ENCODE measurements around the gene AMFR.

AMFR gene

GRCh38 chr16:56350491-56351405 lies 74.6 kb downstream of the AMFR start:
- H3K27ac ChIP-seq (ENCODE audit: low read depth, low read length), result no peak overlapping the region
- no peaks in the 10 kb centered on the region for H3K36me3 ChIP-seq (ENCODE audit: insufficient read depth, low read length)
- H3K9me3 ChIP-seq (ENCODE audit: low read length), result no peaks in the 10 kb centered on the region
- H3K27me3 ChIP-seq (ENCODE audit: control insufficient read depth in 1 of 2, insufficient read depth in 2 of 2, low read length in 2 of 2), result no peaks in the 10 kb centered on the region
- H3K4me1 ChIP-seq (ENCODE audit: insufficient read depth, low read length), result peaks cover 1% of the 10 kb centered on the region
- no peak overlapping the region for H3K4me3 ChIP-seq (ENCODE audit: low read depth in 1 of 2, low read length in 2 of 2)
- no peak overlapping the region for H3K9ac ChIP-seq (ENCODE audit: low read length)

- H3K27me3 ChIP-seq (ENCODE audit: control insufficient read depth in 1 of 2, insufficient read depth in 2 of 2, low read length in 2 of 2), result no peaks in the 10 kb centered on the region
- no peaks in the 10 kb centered on the region for H3K36me3 ChIP-seq (ENCODE audit: insufficient read depth, low read length)
- no peak overlapping the region for H3K27ac ChIP-seq (ENCODE audit: low read depth, low read length)
- no peaks in the 10 kb centered on the region for H3K4me1 ChIP-seq (ENCODE audit: insufficient read depth, low read length)
- no peaks in the 10 kb centered on the region for H3K9me3 ChIP-seq (ENCODE audit: low read length)
- no peak overlapping the region for H3K4me3 ChIP-seq (ENCODE audit: low read depth in 1 of 2, low read length in 2 of 2)
- no peak overlapping the region for H3K9ac ChIP-seq (ENCODE audit: low read length)
Measured at GRCh38 chr16:56349711-56350161, 75.6 kb downstream of the AMFR start.

- Histone ChIP-seq H3K4me3 (ENCODE audit: low read depth in 1 of 2, low read length in 2 of 2) (no peak overlapping the region), H3K27ac (ENCODE audit: low read depth, low read length) (no peak overlapping the region), H3K27me3 (ENCODE audit: control insufficient read depth in 1 of 2, insufficient read depth in 2 of 2, low read length in 2 of 2) (no peaks in the 10 kb centered on the region), H3K9me3 (ENCODE audit: low read length) (no peaks in the 10 kb centered on the region), H3K9ac (ENCODE audit: low read length) (no peak overlapping the region), H3K36me3 (ENCODE audit: insufficient read depth, low read length) (peaks cover 7% of the 10 kb centered on the region), H3K4me1 (ENCODE audit: insufficient read depth, low read length) (no peaks in the 10 kb centered on the region)
Measured at GRCh38 chr16:56349086-56349415, 76.3 kb downstream of the AMFR start.

- Histone ChIP-seq H3K9ac (ENCODE audit: low read length) (no peak overlapping the region), H3K27me3 (ENCODE audit: control insufficient read depth in 1 of 2, insufficient read depth in 2 of 2, low read length in 2 of 2) (no peaks in the 10 kb centered on the region), H3K9me3 (ENCODE audit: low read length) (no peaks in the 10 kb centered on the region), H3K4me1 (ENCODE audit: insufficient read depth, low read length) (no peaks in the 10 kb centered on the region), H3K4me3 (ENCODE audit: low read depth in 1 of 2, low read length in 2 of 2) (no peak overlapping the region), H3K36me3 (ENCODE audit: insufficient read depth, low read length) (peaks cover 13% of the 10 kb centered on the region), H3K27ac (ENCODE audit: low read depth, low read length) (no peak overlapping the region)
Measured at GRCh38 chr16:56348168-56349085, 76.9 kb downstream of the AMFR start.

- Histone ChIP-seq H3K9me3 (ENCODE audit: low read length) (no peaks in the 10 kb centered on the region), H3K4me3 (ENCODE audit: low read depth in 1 of 2, low read length in 2 of 2) (no peak overlapping the region), H3K27me3 (ENCODE audit: control insufficient read depth in 1 of 2, insufficient read depth in 2 of 2, low read length in 2 of 2) (no peaks in the 10 kb centered on the region), H3K9ac (ENCODE audit: low read length) (no peak overlapping the region), H3K36me3 (ENCODE audit: insufficient read depth, low read length) (peaks cover 14% of the 10 kb centered on the region), H3K27ac (ENCODE audit: low read depth, low read length) (no peak overlapping the region), H3K4me1 (ENCODE audit: insufficient read depth, low read length) (no peaks in the 10 kb centered on the region)
Measured at GRCh38 chr16:56347670-56348069, 77.7 kb downstream of the AMFR start.

- H3K9ac ChIP-seq (ENCODE audit: low read length), result no peak overlapping the region
- no peaks in the 10 kb centered on the region for H3K4me1 ChIP-seq (ENCODE audit: insufficient read depth, low read length)
- no peak overlapping the region for H3K4me3 ChIP-seq (ENCODE audit: low read depth in 1 of 2, low read length in 2 of 2)
- no peaks in the 10 kb centered on the region for H3K27me3 ChIP-seq (ENCODE audit: control insufficient read depth in 1 of 2, insufficient read depth in 2 of 2, low read length in 2 of 2)
- no peak overlapping the region for H3K27ac ChIP-seq (ENCODE audit: low read depth, low read length)
- H3K36me3 ChIP-seq (ENCODE audit: insufficient read depth, low read length), result peaks cover 19% of the 10 kb centered on the region
- no peaks in the 10 kb centered on the region for H3K9me3 ChIP-seq (ENCODE audit: low read length)
Measured at GRCh38 chr16:56347166-56347565, 78.2 kb downstream of the AMFR start.

- Histone ChIP-seq H3K9me3 (ENCODE audit: low read length) (no peaks in the 10 kb centered on the region), H3K9ac (ENCODE audit: low read length) (no peak overlapping the region), H3K27me3 (ENCODE audit: control insufficient read depth in 1 of 2, insufficient read depth in 2 of 2, low read length in 2 of 2) (no peaks in the 10 kb centered on the region), H3K27ac (ENCODE audit: low read depth, low read length) (no peak overlapping the region), H3K4me1 (ENCODE audit: insufficient read depth, low read length) (no peaks in the 10 kb centered on the region), H3K36me3 (ENCODE audit: insufficient read depth, low read length) (peaks cover 23% of the 10 kb centered on the region), H3K4me3 (ENCODE audit: low read depth in 1 of 2, low read length in 2 of 2) (no peak overlapping the region)
Measured at GRCh38 chr16:56346131-56346890, 79.0 kb downstream of the AMFR start.

GRCh38 chr16:56345406-56346050 lies 79.8 kb downstream of the AMFR start:
- Histone ChIP-seq H3K27me3 (ENCODE audit: control insufficient read depth in 1 of 2, insufficient read depth in 2 of 2, low read length in 2 of 2) (no peaks in the 10 kb centered on the region), H3K27ac (ENCODE audit: low read depth, low read length) (no peak overlapping the region), H3K9me3 (ENCODE audit: low read length) (no peaks in the 10 kb centered on the region), H3K4me1 (ENCODE audit: insufficient read depth, low read length) (no peaks in the 10 kb centered on the region), H3K9ac (ENCODE audit: low read length) (no peak overlapping the region), H3K4me3 (ENCODE audit: low read depth in 1 of 2, low read length in 2 of 2) (no peak overlapping the region), H3K36me3 (ENCODE audit: insufficient read depth, low read length) (peaks cover 29% of the 10 kb centered on the region)

GRCh38 chr16:56344518-56345405 lies 80.6 kb downstream of the AMFR start:
- Histone ChIP-seq H3K27ac (ENCODE audit: low read depth, low read length) (no peak overlapping the region), H3K4me1 (ENCODE audit: insufficient read depth, low read length) (no peaks in the 10 kb centered on the region), H3K4me3 (ENCODE audit: low read depth in 1 of 2, low read length in 2 of 2) (no peak overlapping the region), H3K9ac (ENCODE audit: low read length) (no peak overlapping the region), H3K36me3 (ENCODE audit: insufficient read depth, low read length) (peaks cover 37% of the 10 kb centered on the region), H3K9me3 (ENCODE audit: low read length) (no peaks in the 10 kb centered on the region), H3K27me3 (ENCODE audit: control insufficient read depth in 1 of 2, insufficient read depth in 2 of 2, low read length in 2 of 2) (no peaks in the 10 kb centered on the region)

Data from muscle layer of colon (tissue), 2 donors.